Measurements from ENCODE around the gene NACA.

The NACA gene

DNA sequence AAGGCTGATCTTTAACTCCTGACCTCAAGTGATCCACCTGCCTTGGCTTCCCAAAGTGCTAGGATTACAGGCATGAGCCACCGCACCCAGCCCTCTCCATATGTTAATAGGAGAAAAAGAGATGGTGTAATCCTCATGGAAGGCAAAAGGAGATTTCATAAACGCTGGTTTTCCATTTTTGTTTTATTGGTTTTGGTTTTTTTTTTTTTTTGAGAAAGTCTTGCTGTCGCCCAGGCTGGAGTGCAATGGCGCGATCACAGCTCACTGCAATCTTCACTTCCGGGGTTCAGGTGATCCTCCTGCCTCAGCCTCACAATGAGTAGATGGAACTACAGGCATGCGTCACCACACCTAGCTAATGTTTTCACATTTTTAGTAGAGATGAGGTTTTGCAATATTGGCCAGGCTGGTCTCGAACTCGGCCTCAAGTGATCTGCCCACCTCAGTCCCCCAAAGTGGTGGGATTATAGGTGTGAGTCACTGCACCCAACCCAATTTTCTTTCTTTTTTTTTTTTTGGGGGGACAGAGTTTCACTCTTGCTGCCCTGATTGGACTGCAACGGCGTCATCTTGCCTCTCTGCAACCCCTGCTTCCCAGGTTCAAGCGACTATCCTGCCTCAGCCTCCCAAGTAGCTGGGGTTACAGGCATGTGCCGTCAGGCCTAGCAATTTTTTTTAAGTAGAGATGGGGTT lies 45.1 kb downstream of the NACA start:
- TF ChIP-seq GABPA (IDR thresholded peaks at IDR 0.05; ENCODE audit: low read depth), result no peak
- TF ChIP-seq, protein P1, sequence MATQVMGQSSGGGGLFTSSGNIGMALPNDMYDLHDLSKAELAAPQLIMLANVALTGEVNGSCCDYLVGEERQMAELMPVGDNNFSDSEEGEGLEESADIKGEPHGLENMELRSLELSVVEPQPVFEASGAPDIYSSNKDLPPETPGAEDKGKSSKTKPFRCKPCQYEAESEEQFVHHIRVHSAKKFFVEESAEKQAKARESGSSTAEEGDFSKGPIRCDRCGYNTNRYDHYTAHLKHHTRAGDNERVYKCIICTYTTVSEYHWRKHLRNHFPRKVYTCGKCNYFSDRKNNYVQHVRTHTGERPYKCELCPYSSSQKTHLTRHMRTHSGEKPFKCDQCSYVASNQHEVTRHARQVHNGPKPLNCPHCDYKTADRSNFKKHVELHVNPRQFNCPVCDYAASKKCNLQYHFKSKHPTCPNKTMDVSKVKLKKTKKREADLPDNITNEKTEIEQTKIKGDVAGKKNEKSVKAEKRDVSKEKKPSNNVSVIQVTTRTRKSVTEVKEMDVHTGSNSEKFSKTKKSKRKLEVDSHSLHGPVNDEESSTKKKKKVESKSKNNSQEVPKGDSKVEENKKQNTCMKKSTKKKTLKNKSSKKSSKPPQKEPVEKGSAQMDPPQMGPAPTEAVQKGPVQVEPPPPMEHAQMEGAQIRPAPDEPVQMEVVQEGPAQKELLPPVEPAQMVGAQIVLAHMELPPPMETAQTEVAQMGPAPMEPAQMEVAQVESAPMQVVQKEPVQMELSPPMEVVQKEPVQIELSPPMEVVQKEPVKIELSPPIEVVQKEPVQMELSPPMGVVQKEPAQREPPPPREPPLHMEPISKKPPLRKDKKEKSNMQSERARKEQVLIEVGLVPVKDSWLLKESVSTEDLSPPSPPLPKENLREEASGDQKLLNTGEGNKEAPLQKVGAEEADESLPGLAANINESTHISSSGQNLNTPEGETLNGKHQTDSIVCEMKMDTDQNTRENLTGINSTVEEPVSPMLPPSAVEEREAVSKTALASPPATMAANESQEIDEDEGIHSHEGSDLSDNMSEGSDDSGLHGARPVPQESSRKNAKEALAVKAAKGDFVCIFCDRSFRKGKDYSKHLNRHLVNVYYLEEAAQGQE (IDR thresholded peaks at IDR 0.05; ENCODE audit: insufficient replicate concordance, low read depth), result no peak
- no peak; the same call in 1 of the 2 replicates for TF ChIP-seq POLR2AphosphoS5 (IDR thresholded peaks at IDR 0.05; ENCODE audit: low read depth)
- TF ChIP-seq SPI1 (IDR thresholded peaks at IDR 0.05; ENCODE audit: borderline replicate concordance, low read depth), result no peak
- TF ChIP-seq, protein P2, sequence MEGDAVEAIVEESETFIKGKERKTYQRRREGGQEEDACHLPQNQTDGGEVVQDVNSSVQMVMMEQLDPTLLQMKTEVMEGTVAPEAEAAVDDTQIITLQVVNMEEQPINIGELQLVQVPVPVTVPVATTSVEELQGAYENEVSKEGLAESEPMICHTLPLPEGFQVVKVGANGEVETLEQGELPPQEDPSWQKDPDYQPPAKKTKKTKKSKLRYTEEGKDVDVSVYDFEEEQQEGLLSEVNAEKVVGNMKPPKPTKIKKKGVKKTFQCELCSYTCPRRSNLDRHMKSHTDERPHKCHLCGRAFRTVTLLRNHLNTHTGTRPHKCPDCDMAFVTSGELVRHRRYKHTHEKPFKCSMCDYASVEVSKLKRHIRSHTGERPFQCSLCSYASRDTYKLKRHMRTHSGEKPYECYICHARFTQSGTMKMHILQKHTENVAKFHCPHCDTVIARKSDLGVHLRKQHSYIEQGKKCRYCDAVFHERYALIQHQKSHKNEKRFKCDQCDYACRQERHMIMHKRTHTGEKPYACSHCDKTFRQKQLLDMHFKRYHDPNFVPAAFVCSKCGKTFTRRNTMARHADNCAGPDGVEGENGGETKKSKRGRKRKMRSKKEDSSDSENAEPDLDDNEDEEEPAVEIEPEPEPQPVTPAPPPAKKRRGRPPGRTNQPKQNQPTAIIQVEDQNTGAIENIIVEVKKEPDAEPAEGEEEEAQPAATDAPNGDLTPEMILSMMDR (IDR thresholded peaks at IDR 0.05; ENCODE audit: insufficient read depth, low read length), result no peak
- Histone ChIP-seq H3K4me3 (replicated peaks; ENCODE audit: insufficient read depth, low read length) (no peak overlapping the region), H3K27me3 (ENCODE audit: insufficient read depth, poor library complexity, severe bottlenecking) (no peaks in the 10 kb centered on the region), H3K27ac (replicated peaks) (no peak overlapping the region)
- DNase-seq (ENCODE audit: low read depth in 1 of 2, low spot score in 1 of 2), result no peak

DNA sequence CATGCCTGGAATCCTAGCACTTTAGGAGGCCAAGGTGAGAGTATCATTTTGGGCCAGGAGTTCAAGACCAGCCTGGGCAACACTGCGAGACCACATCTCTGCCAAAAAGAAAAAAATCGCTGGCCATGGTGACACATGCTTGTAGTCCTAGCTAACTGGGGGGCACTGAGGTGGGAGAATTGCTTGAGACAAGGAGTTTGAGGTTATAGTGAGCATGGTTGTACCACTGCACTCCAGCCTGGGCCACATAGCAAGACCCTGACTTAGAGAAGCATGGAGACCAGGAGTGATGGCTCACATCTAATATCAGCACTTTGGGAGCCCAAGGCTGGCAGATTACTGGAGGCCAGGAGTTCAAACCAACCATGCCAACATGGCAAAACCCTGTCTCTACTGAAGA lies 46.2 kb downstream of the NACA start:
- no peak overlapping the region for H3K4me3 ChIP-seq (replicated peaks; ENCODE audit: insufficient read depth, low read length)
- no peaks in the 10 kb centered on the region for H3K27me3 ChIP-seq (ENCODE audit: insufficient read depth, poor library complexity, severe bottlenecking)
- no peak overlapping the region for H3K27ac ChIP-seq (replicated peaks)
- no peak for DNase-seq (ENCODE audit: low read depth in 1 of 2, low spot score in 1 of 2)
- TF ChIP-seq SPI1 (IDR thresholded peaks at IDR 0.05; ENCODE audit: borderline replicate concordance, low read depth), result no peak
- TF ChIP-seq, protein P1 (IDR thresholded peaks at IDR 0.05; ENCODE audit: insufficient replicate concordance, low read depth), result no peak
- TF ChIP-seq POLR2AphosphoS5 (IDR thresholded peaks at IDR 0.05; ENCODE audit: low read depth), result no peak
- no peak for TF ChIP-seq GABPA (IDR thresholded peaks at IDR 0.05; ENCODE audit: low read depth)
- TF ChIP-seq, protein P2 (IDR thresholded peaks at IDR 0.05; ENCODE audit: insufficient read depth, low read length), result no peak

DNA sequence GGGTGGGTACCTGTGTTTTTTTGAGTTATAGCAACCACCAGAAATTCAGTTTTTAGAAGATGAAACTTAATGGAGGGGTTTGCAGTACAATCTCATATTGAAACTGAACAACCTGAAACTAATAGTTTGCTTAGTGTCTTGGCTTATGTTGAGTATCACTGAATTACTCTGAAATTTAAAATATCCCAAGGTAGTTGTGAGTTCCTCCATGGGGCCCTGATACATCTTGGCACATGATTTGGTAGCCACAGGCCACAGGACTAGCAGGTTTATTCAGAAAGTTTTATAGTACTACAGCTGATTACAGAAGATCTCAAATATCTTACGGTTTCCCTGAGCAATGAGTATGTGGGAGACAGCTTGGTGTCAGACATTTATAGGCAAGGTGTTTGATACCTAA lies 47.4 kb downstream of the NACA start:
- Histone ChIP-seq H3K4me3 (replicated peaks; ENCODE audit: insufficient read depth, low read length) (no peak overlapping the region), H3K27me3 (ENCODE audit: insufficient read depth, poor library complexity, severe bottlenecking) (no peaks in the 10 kb centered on the region), H3K27ac (replicated peaks) (peak overlapping the region; percentile 54)
- DNase-seq (ENCODE audit: low read depth in 1 of 2, low spot score in 1 of 2), result no peak
- TF ChIP-seq POLR2AphosphoS5 (IDR thresholded peaks at IDR 0.05; ENCODE audit: low read depth) (no peak), GABPA (IDR thresholded peaks at IDR 0.05; ENCODE audit: low read depth) (no peak), SPI1 (IDR thresholded peaks at IDR 0.05; ENCODE audit: borderline replicate concordance, low read depth) (no peak)
- TF ChIP-seq, protein P1 (IDR thresholded peaks at IDR 0.05; ENCODE audit: insufficient replicate concordance, low read depth), result no peak
- TF ChIP-seq, protein P2 (IDR thresholded peaks at IDR 0.05; ENCODE audit: insufficient read depth, low read length), result no peak
